GM23338 (cell line): ENCODE measurements around the gene STEEP1. TPM values are rescaled to one million over a fixed set of nuclear protein-coding genes. Genes with fewer than 3 reads are reported as not detected.

Experiments
- CREB1 ChIP-seq: fragments of 250-450 bp; sonication (Bioruptor Pico); IDR thresholded peaks from 2 replicates; pipeline ENCODE4 v1.5.0; 2020; ENCODE audit warnings: low read depth, mild to moderate bottlenecking, moderate library complexity
- ETS1 ChIP-seq: IDR thresholded peaks from 2 replicates; pipeline ENCODE4 v1.6.1; 2016; ENCODE audit warnings: antibody characterized with exemption
- EZH2 ChIP-seq: fragments of 200-600 bp; sonication (generic); IDR thresholded peaks from one replicate; pipeline ENCODE4 v1.8.0; 2017; ENCODE audit warnings: antibody characterized with exemption, mild to moderate bottlenecking, low read depth; ENCODE audit not compliant: unreplicated experiment
- EZH2phosphoT487 ChIP-seq: fragments of 200-600 bp; sonication (generic); IDR thresholded peaks from one replicate; pipeline ENCODE4 v1.8.1; 2018; ENCODE audit warnings: antibody characterized with exemption; ENCODE audit not compliant: unreplicated experiment
- JUNB ChIP-seq: IDR thresholded peaks from one replicate; pipeline ENCODE4 v1.6.1; 2016; ENCODE audit warnings: antibody characterized with exemption; ENCODE audit not compliant: unreplicated experiment
- NANOG ChIP-seq: IDR thresholded peaks from 2 replicates; pipeline ENCODE4 v1.6.1; 2016; ENCODE audit warnings: antibody characterized with exemption, borderline replicate concordance
- STAT1 ChIP-seq: IDR thresholded peaks from one replicate; pipeline ENCODE4 v1.6.1; 2016; ENCODE audit warnings: antibody characterized with exemption; ENCODE audit not compliant: unreplicated experiment
- ZNF114 ChIP-seq: fragments of 250-450 bp; sonication (Bioruptor Pico); IDR thresholded peaks from 2 replicates; pipeline ENCODE4 v1.5.0; 2020; ENCODE audit warnings: mild to moderate bottlenecking, moderate library complexity
- ZNF331 ChIP-seq: fragments of 250-450 bp; sonication (Bioruptor Pico); IDR thresholded peaks from 2 replicates; pipeline ENCODE4 v1.5.0; 2020; ENCODE audit warnings: low read depth, mild to moderate bottlenecking, moderate library complexity
- ZNF462 ChIP-seq: fragments of 250-450 bp; sonication (Bioruptor Pico); IDR thresholded peaks from 2 replicates; pipeline ENCODE4 v1.5.0; 2020; ENCODE audit warnings: mild to moderate bottlenecking, moderate library complexity
- polyA plus RNA-seq: library from polyadenylated mRNA; unstranded; fragments of >200 nt; fragmentation: Nextera tagmentation; extraction: Ambion mirVana; gene quantifications from 2 replicates; pipeline ENCODE4 v1.2.1, GENCODE V29; 2016
- total RNA-seq: library from RNA; depleted of rRNA; stranded (reverse); fragments of >200 nt; shearing (Covaris generic); gene quantifications from 2 replicates; pipeline ENCODE4 v1.2.3, GENCODE V29; 2014

Gene STEEP1
- total and polyA plus RNA-seq, 2 experiments from 2014 or later: 16.6 to 42.3 TPM

GRCh38 chrX:119529345-119530276 lies 35.6 kb downstream of the STEEP1 start (continued):
- TF ChIP-seq ZNF462 (no peak), ETS1 (no peak), EZH2phosphoT487 (no peak), STAT1 (no peak), NANOG (no peak), CREB1 (CRISPR knock-in tag) (no peak), ZNF114 (CRISPR knock-in tag) (no peak), EZH2 (no peak), JUNB (no peak), ZNF331 (CRISPR knock-in tag) (no peak)
